Endothelial cell (in vitro differentiated cells): ENCODE results near the gene ANTXR2. TPM values are rescaled to one million over a fixed set of nuclear protein-coding genes. Genes with fewer than 3 reads are reported as not detected.

Experiments
- DNase-seq: peaks from one replicate; pipeline ENCODE4 v3.0.0; 2021; ENCODE audit warnings: low spot score
- H3K27ac Mint-ChIP-seq: one replicate; pipeline ENCODE4 v1.8.0; 2021; ENCODE audit warnings: mixed read lengths, inconsistent platforms; ENCODE audit not compliant: unreplicated experiment
- H3K27me3 Mint-ChIP-seq: one replicate; pipeline ENCODE4 v1.8.0; 2021; ENCODE audit warnings: mild to moderate bottlenecking, moderate library complexity, mixed read lengths, inconsistent platforms; ENCODE audit not compliant: unreplicated experiment
- H3K36me3 Mint-ChIP-seq: one replicate; pipeline ENCODE4 v1.8.0; 2021; ENCODE audit warnings: mild to moderate bottlenecking, low read depth, mixed read lengths, inconsistent platforms; ENCODE audit not compliant: unreplicated experiment
- H3K4me1 Mint-ChIP-seq: one replicate; pipeline ENCODE4 v1.8.0; 2021; ENCODE audit warnings: mild to moderate bottlenecking, mixed read lengths, inconsistent platforms; ENCODE audit not compliant: unreplicated experiment
- H3K4me3 Mint-ChIP-seq: one replicate; pipeline ENCODE4 v1.8.0; 2021; ENCODE audit warnings: mild to moderate bottlenecking, mixed read lengths, inconsistent platforms; ENCODE audit not compliant: unreplicated experiment
- H3K9me3 Mint-ChIP-seq: one replicate; pipeline ENCODE4 v1.8.0; 2021; ENCODE audit warnings: mixed read lengths, inconsistent platforms; ENCODE audit not compliant: unreplicated experiment
- CTCF ChIP-seq: fragments of 200-600 bp; sonication (generic); IDR thresholded peaks from one replicate; pipeline ENCODE4 v1.5.0; 2021; ENCODE audit warnings: antibody characterized with exemption; ENCODE audit not compliant: unreplicated experiment
- total RNA-seq: library from RNA; stranded (reverse); fragmentation: NEBNext Ultra II Directional; extraction: Animal tissue kit (Norgen Biotek cat#: 25700); gene quantifications from one replicate; pipeline ENCODE4 v1.2.1, GENCODE V29; 2021; ENCODE audit not compliant: unreplicated experiment

Gene ANTXR2
- total RNA-seq, 1 donor from 2014 or later = 176 TPM

- Mint-ChIP-seq H3K9me3 (no peaks in the 10 kb centered on the region), H3K4me3 (no peak overlapping the region), H3K27me3 (no peaks in the 10 kb centered on the region), H3K27ac (no peak overlapping the region), H3K4me1 (peaks cover 14% of the 10 kb centered on the region), H3K36me3 (peaks cover 42% of the 10 kb centered on the region)
- DNase-seq = no peak
- no peak for TF ChIP-seq CTCF
Observed at GRCh38 chr4:80042821-80043220, 30.2 kb downstream of the ANTXR2 start.

- Mint-ChIP-seq H3K27ac (peak overlapping the region; percentile 38), H3K36me3 (peaks cover 39% of the 10 kb centered on the region), H3K27me3 (peaks cover under 1% of the 10 kb centered on the region), H3K4me3 (no peak overlapping the region), H3K9me3 (no peaks in the 10 kb centered on the region), H3K4me1 (peaks cover 36% of the 10 kb centered on the region)
- DNase-seq = no peak
- no peak for TF ChIP-seq CTCF
Observed at GRCh38 chr4:80037864-80038263, 35.2 kb downstream of the ANTXR2 start.

GRCh38 chr4:80036949-80037685 is 35.9 kb downstream of the ANTXR2 start:
- H3K4me1 Mint-ChIP-seq = peaks cover 39% of the 10 kb centered on the region
- H3K36me3 Mint-ChIP-seq = peaks cover 34% of the 10 kb centered on the region
- no peaks in the 10 kb centered on the region for H3K9me3 Mint-ChIP-seq
- no peak for TF ChIP-seq CTCF
- H3K4me3 Mint-ChIP-seq = no peak overlapping the region
- DNase-seq = no peak
- H3K27me3 Mint-ChIP-seq = peaks cover 1% of the 10 kb centered on the region
- H3K27ac Mint-ChIP-seq = peak overlapping the region; percentile 99

GRCh38 chr4:80036306-80036705 is 36.7 kb downstream of the ANTXR2 start:
- Mint-ChIP-seq H3K9me3 (no peaks in the 10 kb centered on the region), H3K4me3 (no peak overlapping the region), H3K27ac (peak overlapping the region; percentile 93)

More at GRCh38 chr4:80036306-80036705, 36.7 kb downstream of the ANTXR2 start:
- H3K4me1 Mint-ChIP-seq = peaks cover 39% of the 10 kb centered on the region
- peaks cover 27% of the 10 kb centered on the region for H3K36me3 Mint-ChIP-seq
- no peak for TF ChIP-seq CTCF
- peaks cover 1% of the 10 kb centered on the region for H3K27me3 Mint-ChIP-seq
- DNase-seq = no peak
